Esophagus squamous epithelium (tissue), 4 donors: ENCODE results near the gene SELE.
A peak's percentile ranks its signal among the peaks of the same experiment; 100 is the strongest.

ENCODE experiments used
- CTCF ChIP-seq, 6 experiments: fragments of 450-650 bp in 4 of 6; fragments of 200-600 bp in 2 of 6; sonication (generic) in 2 of 6; IDR thresholded peaks; one replicate each; pipeline ENCODE4 v1.5.1; 2016 to 2019; ENCODE audit warnings: antibody characterized with exemption in 6 of 6, mild to moderate bottlenecking in 4 of 6, moderate library complexity in 4 of 6
- POLR2A ChIP-seq, 4 donors: fragments of 450-650 bp; IDR thresholded peaks; one replicate each; pipeline ENCODE4 v1.6.1; 2017; ENCODE audit warnings: antibody characterized with exemption in 4 of 4, mild to moderate bottlenecking in 4 of 4, moderate library complexity in 3 of 4

DNA sequence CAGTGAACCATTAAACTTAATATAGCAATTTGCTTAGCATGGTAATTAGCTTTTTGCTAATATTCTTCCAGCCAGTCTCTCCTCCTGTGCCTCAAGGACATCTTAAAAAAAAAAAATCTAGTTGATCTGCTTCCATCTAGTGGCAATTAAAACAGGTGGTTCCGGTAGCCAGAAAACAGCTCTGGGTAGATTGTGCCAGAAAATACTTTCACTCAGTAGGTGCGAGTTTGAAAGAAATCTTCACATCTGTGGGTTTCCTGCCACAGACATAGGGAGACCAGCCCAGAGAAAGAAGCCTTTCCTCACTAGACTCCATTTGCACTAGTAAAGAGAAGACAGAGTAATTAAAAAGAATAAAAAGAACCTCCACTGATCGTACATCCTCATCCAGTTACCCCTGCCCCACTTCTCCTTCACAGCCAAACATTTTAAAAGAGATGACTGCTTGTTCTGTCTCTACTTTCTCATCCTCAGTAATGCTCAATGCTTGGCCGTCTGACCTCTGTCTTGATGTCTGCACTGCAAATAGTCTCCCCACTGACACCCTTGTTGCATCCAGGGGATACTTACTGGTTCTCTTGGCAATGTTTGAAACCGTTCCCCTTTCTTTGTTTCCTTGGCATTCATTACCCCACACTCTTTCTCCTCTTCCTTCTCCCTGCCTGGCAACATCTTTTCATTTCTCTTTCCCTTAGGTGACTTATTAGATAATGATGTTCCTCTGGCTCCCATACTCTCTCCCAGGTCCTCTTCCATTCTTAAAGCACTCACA is 39.4 kb downstream of the SELE start:
- TF ChIP-seq POLR2A (IDR thresholded peaks at IDR 0.05): no peak
- TF ChIP-seq CTCF (IDR thresholded peaks at IDR 0.05): peak in 1 of 6 experiments; percentile 7
